ENCODE results near the gene HBM.
"Not testable (repeated sequence)": the region's sequence is repeated elsewhere in the genome, so short reads cannot be mapped to it uniquely, and the experiment has no call there.

HBM gene

GRCh38 chr16:185213-185612 lies 19.4 kb downstream of the HBM start:
- no peak for DNase-seq (ENCODE audit: low read depth)

- no peak for DNase-seq (ENCODE audit: low read depth)
These were observed 19.9 kb downstream of the HBM start for GRCh38 chr16:185691-186090.

GRCh38 chr16:187330-187729 lies 21.6 kb downstream of the HBM start:
- DNase-seq (ENCODE audit: low read depth), result no peak

- no peak for DNase-seq (ENCODE audit: low read depth)
These were observed 22.9 kb downstream of the HBM start for GRCh38 chr16:188674-189073.

- no peak for DNase-seq (ENCODE audit: low read depth)
These were observed 23.9 kb downstream of the HBM start for GRCh38 chr16:189604-190186.

GRCh38 chr16:191831-192230 lies 26.1 kb downstream of the HBM start:
- DNase-seq (ENCODE audit: low read depth), result no peak

- DNase-seq (ENCODE audit: low read depth), result no peak
These were observed 26.9 kb downstream of the HBM start for GRCh38 chr16:192686-193085.

GRCh38 chr16:193441-193840 lies 27.7 kb downstream of the HBM start:
- DNase-seq (ENCODE audit: low read depth), result no peak

GRCh38 chr16:194516-194915 lies 28.7 kb downstream of the HBM start:
- no peak for DNase-seq (ENCODE audit: low read depth)

GRCh38 chr16:200388-200787 lies 34.6 kb downstream of the HBM start:
- DNase-seq (ENCODE audit: low read depth), result no peak

GRCh38 chr16:203246-203645 lies 37.5 kb downstream of the HBM start:
- DNase-seq (ENCODE audit: low read depth), result no peak

GRCh38 chr16:204046-204445 lies 38.3 kb downstream of the HBM start:
- DNase-seq (ENCODE audit: low read depth), result not testable (repeated sequence)

GRCh38 chr16:209359-209758 lies 43.6 kb downstream of the HBM start:
- DNase-seq (ENCODE audit: low read depth), result not testable (repeated sequence)

- DNase-seq (ENCODE audit: low read depth), result not testable (repeated sequence)
These were observed 45.9 kb downstream of the HBM start for GRCh38 chr16:211631-212180.

GRCh38 chr16:212999-213398 lies 47.2 kb downstream of the HBM start:
- DNase-seq (ENCODE audit: low read depth), result no peak
